Left lung (tissue), 10 donors: ENCODE results near the gene SUPT3H. TPM values are rescaled to one million over a fixed set of nuclear protein-coding genes. Genes with fewer than 3 reads are reported as not detected.

Source experiments
- ATAC-seq: fragments of 200-7000 bp; cut with Tn5 transposase; one replicate; pipeline ENCODE4 v1.9.1; 2020; ENCODE audit warnings: moderate library complexity
- DNase-seq, 4 donors: peaks; one replicate each; pipeline ENCODE4 v3.0.0-alpha.2; 2013 to 2020
- H3K27ac ChIP-seq, 2 donors: fragments of 200-600 bp; sonication (generic) in 1 of 2; one replicate each; pipeline versions ENCODE4 v1.5.0 to v1.8.0; 2020 to 2021
- H3K27me3 ChIP-seq, 2 donors: fragments of 200-600 bp; sonication (generic) in 1 of 2; one replicate each; pipeline versions ENCODE4 v1.5.0 to v1.8.0; 2020 to 2021
- H3K36me3 ChIP-seq, 2 donors: fragments of 200-600 bp; sonication (generic) in 1 of 2; one replicate each; pipeline versions ENCODE4 v1.5.0 to v1.8.0; 2020 to 2021
- H3K4me1 ChIP-seq, 2 donors: fragments of 200-600 bp; one replicate each; pipeline ENCODE4 v1.8.0; 2021
- H3K4me3 ChIP-seq, 2 donors: fragments of 200-600 bp; sonication (generic) in 1 of 2; one replicate each; pipeline versions ENCODE4 v1.5.0 to v1.8.0; 2020 to 2021; ENCODE audit warnings: mild to moderate bottlenecking in 1 of 2
- H3K9me3 ChIP-seq, 2 donors: fragments of 200-600 bp; sonication (generic) in 1 of 2; one replicate each; pipeline versions ENCODE4 v1.5.0 to v1.8.0; 2020 to 2021
- intact Hi-C, 2 donors: fragments of 100-400 bp; cut with DNase I; formaldehyde crosslinking; loops; one replicate each; pipeline versions ENCODE4 v1.11.2 to v1.14.2; 2022
- polyA plus RNA-seq, 6 donors: library from polyadenylated mRNA; unstranded; fragments of 120-200 nt; gene quantifications; one replicate each; pipeline ENCODE4 v1.2.1, GENCODE V29; 2013; ENCODE audit not compliant: insufficient read length in 6 of 6
- total RNA-seq, 2 donors: library from RNA; stranded (reverse); fragmentation: NEBNext Ultra II Directional; extraction: Animal tissue kit (Norgen Biotek cat#: 25700); gene quantifications; one replicate each; pipeline ENCODE4 v1.2.1, GENCODE V29; 2021
- TF ChIP-seq, protein P1 (sequence below), 2 donors: fragments of 200-600 bp; sonication (generic) in 1 of 2; IDR thresholded peaks; one replicate each; pipeline versions ENCODE4 v1.5.0 to v1.8.0; 2021; ENCODE audit warnings: antibody characterized with exemption in 2 of 2
- donor health status: DM: no; HTN: yes; CAD: no.
- donor health status: DM: no; HTN: no; CAD: no.

Gene SUPT3H
- total and polyA plus RNA-seq, 8 donors = 4.7 to 33.0 (median 26.2) TPM

DNA sequence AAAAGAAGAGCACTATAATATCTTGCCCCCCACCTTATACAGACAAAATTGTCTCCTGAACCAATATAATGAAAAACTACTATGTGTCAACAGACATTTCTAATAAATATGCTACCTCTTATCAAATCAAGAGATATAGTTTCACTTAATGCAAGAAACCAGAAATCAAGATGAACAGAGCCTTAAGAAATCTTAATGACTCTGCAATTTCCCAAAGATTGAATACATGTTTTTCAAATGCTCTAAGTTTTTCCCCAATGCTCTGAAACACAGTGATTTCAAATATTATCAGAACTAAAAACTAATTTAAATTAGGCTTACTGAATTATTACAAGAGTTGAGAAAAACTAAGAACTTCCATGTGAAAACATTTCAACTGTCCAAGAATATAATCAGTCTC is 13.3 kb downstream of the SUPT3H start:
- ATAC-seq (no peak), DNase-seq (no peak)
- Histone ChIP-seq H3K36me3 (no peaks in the 10 kb centered on the region), H3K9me3 (no peaks in the 10 kb centered on the region), H3K27me3 (no peaks in the 10 kb centered on the region), H3K27ac (no peak overlapping the region), H3K4me1 (no peaks in the 10 kb centered on the region), H3K4me3 (no peak overlapping the region)
- TF ChIP-seq, protein P1, sequence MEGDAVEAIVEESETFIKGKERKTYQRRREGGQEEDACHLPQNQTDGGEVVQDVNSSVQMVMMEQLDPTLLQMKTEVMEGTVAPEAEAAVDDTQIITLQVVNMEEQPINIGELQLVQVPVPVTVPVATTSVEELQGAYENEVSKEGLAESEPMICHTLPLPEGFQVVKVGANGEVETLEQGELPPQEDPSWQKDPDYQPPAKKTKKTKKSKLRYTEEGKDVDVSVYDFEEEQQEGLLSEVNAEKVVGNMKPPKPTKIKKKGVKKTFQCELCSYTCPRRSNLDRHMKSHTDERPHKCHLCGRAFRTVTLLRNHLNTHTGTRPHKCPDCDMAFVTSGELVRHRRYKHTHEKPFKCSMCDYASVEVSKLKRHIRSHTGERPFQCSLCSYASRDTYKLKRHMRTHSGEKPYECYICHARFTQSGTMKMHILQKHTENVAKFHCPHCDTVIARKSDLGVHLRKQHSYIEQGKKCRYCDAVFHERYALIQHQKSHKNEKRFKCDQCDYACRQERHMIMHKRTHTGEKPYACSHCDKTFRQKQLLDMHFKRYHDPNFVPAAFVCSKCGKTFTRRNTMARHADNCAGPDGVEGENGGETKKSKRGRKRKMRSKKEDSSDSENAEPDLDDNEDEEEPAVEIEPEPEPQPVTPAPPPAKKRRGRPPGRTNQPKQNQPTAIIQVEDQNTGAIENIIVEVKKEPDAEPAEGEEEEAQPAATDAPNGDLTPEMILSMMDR (IDR thresholded peaks at IDR 0.05) = no peak
- intact Hi-C loops = no loop called here

DNA sequence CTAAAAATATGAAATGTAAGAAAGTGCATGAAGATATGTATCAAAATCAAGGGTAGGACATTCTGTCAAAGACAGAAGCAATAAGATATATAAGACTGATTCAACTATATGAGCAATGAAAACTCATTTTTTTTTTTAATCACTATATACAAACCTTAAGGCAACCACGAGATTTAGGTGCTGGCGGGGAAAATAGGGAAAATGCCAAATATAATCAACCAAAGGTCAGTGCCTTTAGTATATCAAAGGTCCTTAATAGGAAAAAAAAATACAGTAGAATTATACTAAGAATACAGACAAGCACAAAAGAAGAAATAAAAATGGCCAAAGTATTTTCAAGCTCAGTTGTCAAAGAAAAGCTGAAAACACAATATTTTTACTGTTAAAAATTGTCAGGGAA is 24.1 kb downstream of the SUPT3H start:
- no peaks in the 10 kb centered on the region for H3K27me3 ChIP-seq
- H3K9me3 ChIP-seq = no peaks in the 10 kb centered on the region
- intact Hi-C loops = no loop called here
- TF ChIP-seq, protein P1 (IDR thresholded peaks at IDR 0.05) = no peak
- no peak overlapping the region for H3K4me3 ChIP-seq
- DNase-seq (no peak), ATAC-seq (no peak)
- H3K27ac ChIP-seq = no peak overlapping the region
- H3K4me1 ChIP-seq = no peaks in the 10 kb centered on the region
- H3K36me3 ChIP-seq = no peaks in the 10 kb centered on the region

DNA sequence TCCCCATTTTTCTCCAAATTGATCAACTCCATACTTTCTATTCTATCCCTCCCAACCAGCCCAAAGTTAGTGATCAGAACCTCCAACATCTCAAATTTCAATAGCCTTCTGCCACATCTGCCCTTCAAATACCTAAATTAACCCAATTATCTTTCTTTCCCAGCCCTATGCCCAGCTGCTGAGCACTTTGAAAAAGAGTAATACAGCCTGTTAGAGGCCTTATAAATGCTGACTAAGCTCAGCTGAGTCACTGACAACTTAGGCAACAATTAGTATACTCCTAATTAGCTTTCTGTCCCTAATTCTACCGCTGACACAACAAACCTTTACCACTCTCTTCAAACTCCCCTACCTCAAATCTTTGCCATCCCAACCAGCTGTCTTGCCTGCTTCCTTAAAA is 26.1 kb downstream of the SUPT3H start:
- intact Hi-C loops = no loop called here
- no peak for DNase-seq

DNA sequence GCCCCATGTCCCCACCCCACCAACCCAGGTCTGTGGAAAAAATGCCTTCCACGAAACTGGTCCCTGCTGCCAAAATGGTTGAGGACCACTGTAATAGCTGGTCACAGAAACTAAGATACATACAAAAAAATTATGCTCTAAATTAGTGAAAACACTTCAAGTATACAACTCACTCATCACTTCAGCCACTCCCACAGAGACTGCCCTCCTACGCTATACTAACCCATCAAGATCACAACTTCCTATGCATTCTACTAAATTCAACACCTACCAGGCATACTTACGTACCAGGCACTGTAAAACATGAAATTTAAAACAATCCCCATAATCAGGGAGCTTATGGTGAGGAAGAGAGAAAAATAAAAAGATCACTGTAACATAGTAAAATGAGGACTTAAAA is 26.7 kb downstream of the SUPT3H start:
- Histone ChIP-seq H3K36me3 (no peaks in the 10 kb centered on the region), H3K4me3 (no peak overlapping the region), H3K27me3 (no peaks in the 10 kb centered on the region), H3K4me1 (no peaks in the 10 kb centered on the region), H3K9me3 (no peaks in the 10 kb centered on the region), H3K27ac (no peak overlapping the region)
- TF ChIP-seq, protein P1 (IDR thresholded peaks at IDR 0.05) = no peak
- ATAC-seq = no peak
- DNase-seq = no peak
- intact Hi-C loops = no loop called here

More for the DNA sequence above, 26.1 kb downstream of the SUPT3H start:
- no peak overlapping the region for H3K4me3 ChIP-seq
- TF ChIP-seq, protein P1 (IDR thresholded peaks at IDR 0.05) = no peak
- no peaks in the 10 kb centered on the region for H3K36me3 ChIP-seq
- H3K9me3 ChIP-seq = no peaks in the 10 kb centered on the region
- ATAC-seq = no peak
- no peak overlapping the region for H3K27ac ChIP-seq
- no peaks in the 10 kb centered on the region for H3K27me3 ChIP-seq
- no peaks in the 10 kb centered on the region for H3K4me1 ChIP-seq

DNA sequence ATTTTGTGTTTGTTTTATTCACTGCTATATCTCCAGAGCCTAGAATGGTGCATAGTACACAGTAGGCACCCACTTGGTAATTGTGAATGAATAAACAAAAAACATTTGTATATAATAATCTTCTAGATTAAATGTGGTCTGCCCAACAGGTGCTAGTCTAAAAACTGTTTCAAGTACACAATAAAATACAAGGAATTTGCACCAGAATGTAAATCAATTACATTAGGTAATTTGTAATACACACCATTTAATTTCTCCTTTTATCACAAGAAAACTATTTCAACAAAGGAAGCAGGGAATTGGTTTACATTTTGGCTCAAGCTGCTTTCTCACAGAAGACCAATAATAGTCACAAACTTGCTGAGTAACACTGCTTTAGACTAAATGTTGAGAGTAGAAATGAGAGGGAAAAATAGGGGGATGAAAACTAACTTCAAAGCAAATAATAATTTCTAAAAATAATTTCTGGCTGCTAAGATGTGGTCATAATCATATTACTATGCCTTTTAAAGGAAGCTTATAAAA is 27.5 kb downstream of the SUPT3H start:
- no peak for ATAC-seq
- no peak overlapping the region for H3K4me3 ChIP-seq

More for the DNA sequence above, 27.5 kb downstream of the SUPT3H start:
- Histone ChIP-seq H3K27me3 (no peaks in the 10 kb centered on the region), H3K36me3 (no peaks in the 10 kb centered on the region), H3K9me3 (no peaks in the 10 kb centered on the region), H3K27ac (no peak overlapping the region), H3K4me1 (no peaks in the 10 kb centered on the region)
- DNase-seq = no peak
- TF ChIP-seq, protein P1 (IDR thresholded peaks at IDR 0.05) = no peak
- intact Hi-C loops = no loop called here
